ENCODE results near the gene TSPO.

TSPO gene

DNA sequence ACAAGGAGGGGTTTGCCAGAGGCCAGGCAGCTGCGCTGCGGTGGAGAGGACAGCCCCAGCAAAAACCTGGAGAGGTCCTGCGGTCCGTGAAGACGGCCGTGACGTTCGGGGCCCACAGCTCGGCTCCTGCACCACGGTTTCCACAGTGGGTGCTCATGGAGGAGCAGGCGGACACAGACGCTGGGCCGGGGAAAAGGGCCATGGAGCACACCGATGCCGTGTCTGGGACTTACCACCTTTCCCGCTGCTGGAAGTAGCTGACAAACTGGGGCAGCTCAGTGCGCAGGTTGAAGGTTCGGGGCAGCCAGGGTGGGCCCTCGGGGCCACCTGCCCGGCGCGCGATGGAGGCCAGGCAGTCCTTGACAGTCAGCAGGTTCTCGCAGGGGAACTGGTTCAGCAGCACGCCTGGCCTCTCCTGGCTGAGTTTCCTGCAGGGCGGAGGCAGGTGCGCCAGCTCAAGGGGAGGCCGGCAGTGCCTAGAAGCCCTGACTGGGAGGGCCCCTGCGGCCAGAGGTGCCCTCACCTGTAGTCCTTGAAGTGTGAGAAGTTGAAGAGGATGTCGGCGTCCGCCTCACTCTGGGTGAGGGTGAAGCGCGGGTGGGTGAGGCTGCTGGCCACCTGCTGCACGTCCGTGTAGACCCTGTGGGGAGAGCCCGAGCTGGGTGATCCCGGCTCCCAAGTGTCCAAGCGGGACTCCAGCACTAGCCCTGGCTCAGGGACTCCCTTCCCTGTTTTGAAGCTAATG lies 22.8 kb downstream of the TSPO start:
- no peak overlapping the region for H2BK5ac ChIP-seq (ENCODE audit: low read length)
- H3K27ac ChIP-seq (ENCODE audit: low read depth, low read length) = no peak overlapping the region
- no peak overlapping the region for H2BK15ac ChIP-seq (replicated peaks; ENCODE audit: low read depth)
- no peak overlapping the region for H3K56ac ChIP-seq (ENCODE audit: low read length)
- no peaks in the 10 kb centered on the region for H3K79me1 ChIP-seq (ENCODE audit: low read length)
- H3K27me3 ChIP-seq (ENCODE audit: insufficient read depth, low read length, poor library complexity) = no peaks in the 10 kb centered on the region
- no peak overlapping the region for H4K5ac ChIP-seq (ENCODE audit: low read length)
- no peak overlapping the region for H2BK120ac ChIP-seq (ENCODE audit: low read depth, low read length)
- peaks cover 6% of the 10 kb centered on the region for H3K36me3 ChIP-seq (ENCODE audit: control insufficient read depth, insufficient read depth, low read length)
- H3K79me2 ChIP-seq (ENCODE audit: control insufficient read depth, insufficient read depth, low read length) = no peaks in the 10 kb centered on the region
- DNase-seq = no peak
- H3K18ac ChIP-seq (ENCODE audit: low read length) = no peak overlapping the region
- no peak overlapping the region for H3K9ac ChIP-seq (ENCODE audit: low read length)
- H2AK5ac ChIP-seq (ENCODE audit: low read length) = no peak overlapping the region
- no CpG with 5 or more reads among the region's 39 CpGs for WGBS (ENCODE audit: extremely low coverage, insufficient coverage, low lambda C conversion rate)
- no peak overlapping the region for H3K4me3 ChIP-seq (ENCODE audit: low read length)
- H4K8ac ChIP-seq (ENCODE audit: low read depth, low read length) = no peak overlapping the region
- no peak overlapping the region for H3K4me2 ChIP-seq (ENCODE audit: low read length)
- no peak overlapping the region for H3K4ac ChIP-seq (ENCODE audit: low read depth, low read length)
- no peaks in the 10 kb centered on the region for H3K4me1 ChIP-seq (ENCODE audit: control insufficient read depth, low read depth, low read length)
- no peak overlapping the region for H3K23ac ChIP-seq (ENCODE audit: low read length)

DNA sequence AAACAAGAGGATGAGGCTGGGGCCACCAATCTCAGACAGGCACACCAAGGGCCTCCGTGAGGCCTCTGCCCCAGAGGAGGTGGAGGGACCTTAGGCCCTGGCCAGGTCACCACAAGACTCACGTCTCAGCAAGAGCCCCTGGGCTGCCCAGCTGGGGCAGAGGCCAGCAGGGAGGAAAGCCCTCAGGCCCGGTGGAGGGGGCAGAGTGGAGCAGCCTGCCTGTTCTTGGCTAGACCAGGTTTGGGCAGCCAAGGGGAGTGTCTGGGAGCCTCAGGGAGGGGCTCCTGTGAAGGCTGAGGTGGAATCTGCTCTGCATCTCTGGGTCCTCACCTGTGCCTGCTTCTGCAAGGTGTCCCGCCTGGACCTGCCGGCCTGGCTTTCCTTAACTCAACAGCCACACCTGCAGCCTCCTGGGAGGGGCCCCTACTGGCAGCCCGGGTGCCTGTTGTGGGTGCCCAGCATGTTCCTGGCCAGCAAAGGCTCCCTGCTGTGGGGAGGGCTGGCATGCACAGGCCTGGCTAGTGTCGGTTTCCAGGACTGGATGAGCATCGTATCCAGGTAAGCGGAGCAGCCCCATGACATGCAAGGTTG lies 23.7 kb downstream of the TSPO start:
- WGBS (ENCODE audit: extremely low coverage, insufficient coverage, low lambda C conversion rate) = no CpG with 5 or more reads among the region's 9 CpGs
- no peak overlapping the region for H3K27ac ChIP-seq (ENCODE audit: low read depth, low read length)

GRCh38 chr22:43176090-43176489 lies 24.7 kb downstream of the TSPO start:
- Histone ChIP-seq H3K36me3 (ENCODE audit: control insufficient read depth, insufficient read depth, low read length) (peaks cover 6% of the 10 kb centered on the region), H2BK5ac (ENCODE audit: low read length) (no peak overlapping the region), H3K56ac (ENCODE audit: low read length) (no peak overlapping the region), H3K79me2 (ENCODE audit: control insufficient read depth, insufficient read depth, low read length) (no peaks in the 10 kb centered on the region), H3K4ac (ENCODE audit: low read depth, low read length) (no peak overlapping the region), H2AK5ac (ENCODE audit: low read length) (no peak overlapping the region), H3K79me1 (ENCODE audit: low read length) (no peaks in the 10 kb centered on the region), H3K4me2 (ENCODE audit: low read length) (no peak overlapping the region), H2BK15ac (replicated peaks; ENCODE audit: low read depth) (no peak overlapping the region), H3K18ac (ENCODE audit: low read length) (no peak overlapping the region), H4K5ac (ENCODE audit: low read length) (no peak overlapping the region), H3K27me3 (ENCODE audit: insufficient read depth, low read length, poor library complexity) (no peaks in the 10 kb centered on the region), H3K4me1 (ENCODE audit: control insufficient read depth, low read depth, low read length) (no peaks in the 10 kb centered on the region), H4K8ac (ENCODE audit: low read depth, low read length) (no peak overlapping the region), H3K4me3 (ENCODE audit: low read length) (no peak overlapping the region), H2BK120ac (ENCODE audit: low read depth, low read length) (no peak overlapping the region), H3K23ac (ENCODE audit: low read length) (no peak overlapping the region), H3K9ac (ENCODE audit: low read length) (no peak overlapping the region), H3K27ac (ENCODE audit: low read depth, low read length) (no peak overlapping the region)
- no peak for DNase-seq
- no CpG with 5 or more reads among the region's 15 CpGs for WGBS (ENCODE audit: extremely low coverage, insufficient coverage, low lambda C conversion rate)

More for the DNA sequence above, 23.7 kb downstream of the TSPO start:
- H3K4ac ChIP-seq (ENCODE audit: low read depth, low read length) = no peak overlapping the region
- H3K9ac ChIP-seq (ENCODE audit: low read length) = no peak overlapping the region
- no peak overlapping the region for H2BK15ac ChIP-seq (replicated peaks; ENCODE audit: low read depth)
- H3K56ac ChIP-seq (ENCODE audit: low read length) = no peak overlapping the region
- peaks cover 6% of the 10 kb centered on the region for H3K36me3 ChIP-seq (ENCODE audit: control insufficient read depth, insufficient read depth, low read length)
- H3K79me1 ChIP-seq (ENCODE audit: low read length) = no peaks in the 10 kb centered on the region
- H4K8ac ChIP-seq (ENCODE audit: low read depth, low read length) = no peak overlapping the region
- no peak overlapping the region for H3K23ac ChIP-seq (ENCODE audit: low read length)
- H3K18ac ChIP-seq (ENCODE audit: low read length) = no peak overlapping the region
- no peak for DNase-seq
- H3K27me3 ChIP-seq (ENCODE audit: insufficient read depth, low read length, poor library complexity) = no peaks in the 10 kb centered on the region
- H2BK5ac ChIP-seq (ENCODE audit: low read length) = no peak overlapping the region
- no peaks in the 10 kb centered on the region for H3K4me1 ChIP-seq (ENCODE audit: control insufficient read depth, low read depth, low read length)
- H4K5ac ChIP-seq (ENCODE audit: low read length) = no peak overlapping the region
- no peaks in the 10 kb centered on the region for H3K79me2 ChIP-seq (ENCODE audit: control insufficient read depth, insufficient read depth, low read length)
- no peak overlapping the region for H3K4me3 ChIP-seq (ENCODE audit: low read length)
- H3K4me2 ChIP-seq (ENCODE audit: low read length) = no peak overlapping the region
- no peak overlapping the region for H2AK5ac ChIP-seq (ENCODE audit: low read length)
- H2BK120ac ChIP-seq (ENCODE audit: low read depth, low read length) = no peak overlapping the region

- H2AK5ac ChIP-seq (ENCODE audit: low read length) = no peak overlapping the region
- no peak overlapping the region for H3K4ac ChIP-seq (ENCODE audit: low read depth, low read length)
- H2BK5ac ChIP-seq (ENCODE audit: low read length) = no peak overlapping the region
- no peak overlapping the region for H3K56ac ChIP-seq (ENCODE audit: low read length)
- H2BK15ac ChIP-seq (replicated peaks; ENCODE audit: low read depth) = no peak overlapping the region
- no peak for DNase-seq
- no peak overlapping the region for H3K23ac ChIP-seq (ENCODE audit: low read length)
- no peak overlapping the region for H2BK120ac ChIP-seq (ENCODE audit: low read depth, low read length)
- H3K79me2 ChIP-seq (ENCODE audit: control insufficient read depth, insufficient read depth, low read length) = no peaks in the 10 kb centered on the region
- H3K4me3 ChIP-seq (ENCODE audit: low read length) = no peak overlapping the region
- no peaks in the 10 kb centered on the region for H3K4me1 ChIP-seq (ENCODE audit: control insufficient read depth, low read depth, low read length)
- peaks cover 6% of the 10 kb centered on the region for H3K36me3 ChIP-seq (ENCODE audit: control insufficient read depth, insufficient read depth, low read length)
- no peak overlapping the region for H3K4me2 ChIP-seq (ENCODE audit: low read length)
- no peak overlapping the region for H4K5ac ChIP-seq (ENCODE audit: low read length)
- WGBS (ENCODE audit: extremely low coverage, insufficient coverage, low lambda C conversion rate) = no CpG with 5 or more reads among the region's 7 CpGs
- H3K18ac ChIP-seq (ENCODE audit: low read length) = no peak overlapping the region
- no peaks in the 10 kb centered on the region for H3K27me3 ChIP-seq (ENCODE audit: insufficient read depth, low read length, poor library complexity)
- no peaks in the 10 kb centered on the region for H3K79me1 ChIP-seq (ENCODE audit: low read length)
- H3K9ac ChIP-seq (ENCODE audit: low read length) = no peak overlapping the region
- H4K8ac ChIP-seq (ENCODE audit: low read depth, low read length) = no peak overlapping the region
- H3K27ac ChIP-seq (ENCODE audit: low read depth, low read length) = no peak overlapping the region
Observed at GRCh38 chr22:43177479-43177878, 26.1 kb downstream of the TSPO start.

DNA sequence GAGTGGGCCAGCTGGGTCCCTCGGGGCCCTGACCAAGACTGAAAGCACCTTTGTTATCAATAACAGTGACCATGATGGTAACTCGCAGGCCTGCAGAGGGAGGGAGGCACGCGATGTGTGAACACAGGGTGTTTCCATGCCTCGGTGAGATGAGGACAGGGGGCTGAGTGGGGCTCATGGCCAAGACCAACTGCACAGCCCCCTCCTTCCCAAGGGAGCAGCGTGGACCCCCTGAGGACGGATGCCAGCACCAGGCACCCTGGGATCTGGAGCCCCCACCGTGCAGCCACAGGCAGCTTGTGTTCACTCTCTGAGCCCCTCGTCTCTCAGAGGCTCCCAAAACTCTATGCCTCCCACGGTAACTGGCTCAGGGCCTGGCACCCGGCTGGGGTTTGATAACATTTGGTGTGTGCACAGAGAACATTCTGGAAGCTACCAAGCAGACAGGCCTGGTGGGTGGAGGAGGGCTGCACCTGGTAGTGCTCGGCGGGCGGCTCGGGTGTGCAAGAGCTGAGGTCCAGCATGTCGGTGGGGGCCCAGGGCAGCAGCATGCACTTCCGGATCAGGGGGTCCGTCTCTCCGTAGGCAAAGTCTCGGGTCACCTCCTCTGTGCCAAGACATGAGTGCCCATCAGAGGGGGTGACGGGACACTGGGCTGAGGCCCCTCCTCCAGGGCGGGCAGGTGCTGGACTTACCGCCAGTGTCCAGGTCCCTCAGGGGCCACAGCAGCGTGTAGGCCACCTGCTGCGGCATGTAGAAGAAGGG lies 28.0 kb downstream of the TSPO start:
- WGBS (ENCODE audit: extremely low coverage, insufficient coverage, low lambda C conversion rate) = no CpG with 5 or more reads among the region's 25 CpGs
- Histone ChIP-seq H3K27ac (ENCODE audit: low read depth, low read length) (no peak overlapping the region), H3K36me3 (ENCODE audit: control insufficient read depth, insufficient read depth, low read length) (peaks cover 4% of the 10 kb centered on the region)

More for the DNA sequence above, 28.0 kb downstream of the TSPO start:
- H3K4me2 ChIP-seq (ENCODE audit: low read length) = no peak overlapping the region
- H4K8ac ChIP-seq (ENCODE audit: low read depth, low read length) = no peak overlapping the region
- H2BK120ac ChIP-seq (ENCODE audit: low read depth, low read length) = no peak overlapping the region
- H3K23ac ChIP-seq (ENCODE audit: low read length) = no peak overlapping the region
- H3K9ac ChIP-seq (ENCODE audit: low read length) = no peak overlapping the region
- H3K4me1 ChIP-seq (ENCODE audit: control insufficient read depth, low read depth, low read length) = no peaks in the 10 kb centered on the region
- H3K27me3 ChIP-seq (ENCODE audit: insufficient read depth, low read length, poor library complexity) = no peaks in the 10 kb centered on the region
- no peak overlapping the region for H3K4me3 ChIP-seq (ENCODE audit: low read length)
- H3K79me2 ChIP-seq (ENCODE audit: control insufficient read depth, insufficient read depth, low read length) = peaks cover 2% of the 10 kb centered on the region
- peaks cover 2% of the 10 kb centered on the region for H3K79me1 ChIP-seq (ENCODE audit: low read length)
- H3K18ac ChIP-seq (ENCODE audit: low read length) = no peak overlapping the region
- DNase-seq = no peak
- no peak overlapping the region for H3K56ac ChIP-seq (ENCODE audit: low read length)
- no peak overlapping the region for H2BK15ac ChIP-seq (replicated peaks; ENCODE audit: low read depth)
- H2AK5ac ChIP-seq (ENCODE audit: low read length) = no peak overlapping the region
- no peak overlapping the region for H3K4ac ChIP-seq (ENCODE audit: low read depth, low read length)
- H2BK5ac ChIP-seq (ENCODE audit: low read length) = no peak overlapping the region
- no peak overlapping the region for H4K5ac ChIP-seq (ENCODE audit: low read length)
